Naive thymus-derived CD8-positive, alpha-beta T cell (primary cell): ENCODE results near the gene CLIP2. TPM values are rescaled to one million over a fixed set of nuclear protein-coding genes. Genes with fewer than 3 reads are reported as not detected.
"Not testable (repeated sequence)": the region's sequence is repeated elsewhere in the genome, so short reads cannot be mapped to it uniquely, and the experiment has no call there.

ENCODE experiments used
- ATAC-seq, 2 donors: fragments of 150-1000 bp; cut with Tn5 transposase in 1 of 2; sonication (Bioruptor Pico), chemical (Tn5 transposase) in 1 of 2; 1 replicate in 1 of 2; 2 replicates in 1 of 2; pipeline ENCODE4 v1.10.0; 2021; ENCODE audit warnings: mild to moderate bottlenecking in 2 of 2, moderate library complexity in 2 of 2
- POLR2A ChIA-PET: fragments of 350-600 bp; sonication (Branson Sonifier 250); formaldehyde crosslinking; loops from one replicate; lab custom pipeline; 2021; ENCODE audit warnings: antibody characterized with exemption; lab: Charles Lee
- DNase-seq, 10 donors: peaks; one replicate each; pipeline versions ENCODE4 v3.0.0 to v3.0.0-alpha.2; 2020 to 2022
- H3K27ac Mint-ChIP-seq, 10 donors: one replicate each; pipeline ENCODE4 v1.8.0; 2020 to 2022; ENCODE audit warnings: mild to moderate bottlenecking in 10 of 10, mixed read lengths in 10 of 10, moderate library complexity in 4 of 10, inconsistent platforms in 1 of 10
- H3K27me3 Mint-ChIP-seq, 5 donors: one replicate each; pipeline ENCODE4 v1.8.0; 2021 to 2022; ENCODE audit warnings: mixed read lengths in 5 of 5
- H3K36me3 Mint-ChIP-seq, 3 donors: one replicate each; pipeline ENCODE4 v1.8.0; 2020 to 2022; ENCODE audit warnings: mixed read lengths in 3 of 3, mild to moderate bottlenecking in 2 of 3, inconsistent platforms in 1 of 3
- H3K4me1 Mint-ChIP-seq, 4 donors: one replicate each; pipeline ENCODE4 v1.8.0; 2021 to 2022; ENCODE audit warnings: mixed read lengths in 4 of 4
- H3K4me3 Mint-ChIP-seq, 10 donors: one replicate each; pipeline ENCODE4 v1.8.0; 2020 to 2022; ENCODE audit warnings: mild to moderate bottlenecking in 10 of 10, mixed read lengths in 10 of 10, moderate library complexity in 6 of 10, inconsistent platforms in 1 of 10
- H3K9me3 Mint-ChIP-seq, 9 donors: one replicate each; pipeline ENCODE4 v1.8.0; 2020 to 2022; ENCODE audit warnings: mixed read lengths in 9 of 9, mild to moderate bottlenecking in 3 of 9, inconsistent platforms in 1 of 9, moderate library complexity in 1 of 9
- polyA plus RNA-seq, 3 donors: library from polyadenylated mRNA; unstranded; fragments of 300-500 nt; fragmentation: Illumina TruSeq; gene quantifications; one replicate each; pipeline ENCODE4 v1.2.3, GENCODE V29; 2021
- total RNA-seq, 8 experiments: library from RNA in 2 of 8; stranded (reverse) in 2 of 8; gene quantifications; one replicate each; pipeline ENCODE4 v1.2.3 and lab custom pipeline; 2021 to 2026

Gene CLIP2
- total and polyA plus RNA-seq, 5 experiments from 2014 or later, result 0.20 to 5.2 (median 0.32) TPM

DNA sequence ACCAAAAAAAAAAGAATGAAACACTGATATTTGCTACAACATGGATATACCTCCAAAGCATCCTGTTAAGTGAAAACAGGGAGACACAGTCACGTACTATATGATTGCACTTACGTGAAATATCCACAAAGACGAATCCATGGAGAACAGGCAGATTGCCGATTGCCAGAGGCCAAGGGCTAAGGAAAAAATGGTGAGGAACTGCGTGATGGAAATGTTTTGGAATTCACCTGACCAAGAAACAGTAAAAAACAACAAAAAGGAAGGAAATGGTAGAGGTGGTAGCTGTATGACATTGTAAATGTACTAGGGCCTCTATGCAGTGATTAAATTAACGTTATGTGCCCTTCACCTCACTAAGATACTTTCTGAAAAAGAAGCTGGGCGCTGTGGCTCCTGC, 120.4 kb downstream of the CLIP2 start:
- H3K27ac Mint-ChIP-seq, result peak overlapping the region in 1 of 10 donors; percentile 79
- H3K4me1 Mint-ChIP-seq, result no peaks in the 10 kb centered on the region
- no peak for DNase-seq
- no peak for ATAC-seq
- H3K9me3 Mint-ChIP-seq, result no peaks in the 10 kb centered on the region
- POLR2A ChIA-PET, result no interaction called here
- H3K4me3 Mint-ChIP-seq, result no peak overlapping the region
- no peaks in the 10 kb centered on the region for H3K36me3 Mint-ChIP-seq
- H3K27me3 Mint-ChIP-seq, result peaks cover 0 to 2% (median 0%) of the 10 kb centered on the region in 5 donors

DNA sequence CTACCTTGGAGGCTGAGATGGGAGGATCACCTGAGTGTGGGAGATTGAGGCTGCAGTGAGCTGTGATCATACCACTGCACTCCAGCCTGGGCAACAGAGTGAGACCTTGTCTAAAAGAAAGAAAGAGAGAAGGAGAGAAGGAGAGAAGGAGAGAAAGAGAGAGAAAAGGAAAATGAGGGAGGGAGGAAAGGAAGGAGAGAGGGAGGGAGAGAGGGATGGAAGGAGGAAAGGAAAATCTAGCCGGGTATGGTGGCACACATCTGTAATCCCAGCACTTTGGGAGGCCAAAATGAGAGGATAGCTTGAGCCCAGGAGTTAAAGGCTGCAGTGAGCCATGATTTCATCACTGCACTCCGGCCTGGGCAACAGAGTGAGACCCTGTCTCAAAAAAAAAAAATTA, 121.6 kb downstream of the CLIP2 start:
- Mint-ChIP-seq H3K27ac (peak overlapping the region in 1 of 10 donors; percentile 46), H3K36me3 (no peaks in the 10 kb centered on the region), H3K9me3 (no peaks in the 10 kb centered on the region), H3K27me3 (peaks cover 0 to 2% (median 0%) of the 10 kb centered on the region in 5 donors), H3K4me3 (no peak overlapping the region), H3K4me1 (no peaks in the 10 kb centered on the region)
- DNase-seq (no peak), ATAC-seq (no peak)
- POLR2A ChIA-PET, result no interaction called here

DNA sequence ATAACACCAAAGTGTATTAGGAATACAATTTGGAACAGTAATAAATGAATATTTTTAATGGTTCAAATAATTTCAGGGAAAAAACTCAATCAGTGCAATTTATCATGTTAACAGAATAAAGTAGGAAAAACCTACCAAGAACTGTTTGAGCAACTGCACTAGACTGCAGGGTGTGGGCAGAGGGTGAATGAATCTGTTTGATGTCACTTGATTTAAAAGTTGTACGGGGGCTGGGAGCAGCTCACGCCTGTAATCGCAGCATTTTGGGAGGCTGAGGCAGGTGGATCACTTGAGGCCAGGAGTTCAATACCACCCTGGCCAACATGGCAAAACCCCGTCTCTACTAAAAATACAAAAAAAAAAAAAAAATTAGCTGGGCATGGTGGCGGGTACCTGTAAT, 122.4 kb downstream of the CLIP2 start:
- H3K36me3 Mint-ChIP-seq, POLR2A ChIA-PET, H3K27me3 Mint-ChIP-seq, H3K4me1 Mint-ChIP-seq, ATAC-seq, H3K9me3 Mint-ChIP-seq, H3K4me3 Mint-ChIP-seq, DNase-seq, H3K27ac Mint-ChIP-seq: not testable (repeated sequence)

GRCh38 chr7:74412056-74412455, 122.8 kb downstream of the CLIP2 start:
- Mint-ChIP-seq H3K27ac (peak overlapping the region in 1 of 10 donors; percentile 22), H3K9me3 (no peaks in the 10 kb centered on the region), H3K27me3 (peaks cover 0 to 2% (median 0%) of the 10 kb centered on the region in 5 donors), H3K4me1 (no peaks in the 10 kb centered on the region), H3K36me3 (no peaks in the 10 kb centered on the region), H3K4me3 (no peak overlapping the region)
- POLR2A ChIA-PET, result interaction anchor here (0.7 kb wide), 1 partner anchor 142 kb away, joined by 3 read pairs; no protein-coding TSS in a partner anchor
- ATAC-seq (no peak), DNase-seq (no peak)

DNA sequence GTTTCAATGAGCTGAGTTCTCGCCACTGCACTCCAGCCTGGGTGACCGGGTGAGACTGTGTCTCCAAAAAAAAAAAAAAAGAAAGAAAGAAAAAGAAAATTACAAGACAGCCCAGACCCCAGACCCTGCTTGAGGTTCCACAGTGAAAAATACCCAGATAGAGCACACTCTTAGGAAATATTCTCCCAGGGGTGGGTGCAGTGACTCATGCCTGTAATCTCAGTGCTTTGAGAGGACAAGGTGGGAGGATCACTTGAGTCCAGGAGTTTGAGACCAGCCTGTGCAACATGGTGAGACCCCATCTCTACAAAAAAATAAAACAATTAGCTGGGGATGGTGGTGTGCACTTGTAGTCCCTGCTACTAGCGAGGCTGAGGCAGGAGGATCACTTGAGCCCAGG, 123.4 kb downstream of the CLIP2 start:
- H3K4me1 Mint-ChIP-seq, result no peaks in the 10 kb centered on the region
- POLR2A ChIA-PET, result interaction anchor here (0.7 kb wide), 1 partner anchor 142 kb away, joined by 3 read pairs; no protein-coding TSS in a partner anchor
- H3K36me3 Mint-ChIP-seq, result no peaks in the 10 kb centered on the region
- DNase-seq, result no peak
- peak overlapping the region in 1 of 10 donors; percentile 22 for H3K27ac Mint-ChIP-seq
- no peak overlapping the region for H3K4me3 Mint-ChIP-seq
- H3K9me3 Mint-ChIP-seq, result no peaks in the 10 kb centered on the region
- no peak for ATAC-seq
- peaks cover 0 to 2% (median 0%) of the 10 kb centered on the region in 5 donors for H3K27me3 Mint-ChIP-seq

- DNase-seq, H3K4me3 Mint-ChIP-seq, ATAC-seq, H3K27me3 Mint-ChIP-seq, POLR2A ChIA-PET, H3K27ac Mint-ChIP-seq, H3K36me3 Mint-ChIP-seq, H3K9me3 Mint-ChIP-seq, H3K4me1 Mint-ChIP-seq: not testable (repeated sequence)
Measured at GRCh38 chr7:74414595-74415333, 125.6 kb downstream of the CLIP2 start.

DNA sequence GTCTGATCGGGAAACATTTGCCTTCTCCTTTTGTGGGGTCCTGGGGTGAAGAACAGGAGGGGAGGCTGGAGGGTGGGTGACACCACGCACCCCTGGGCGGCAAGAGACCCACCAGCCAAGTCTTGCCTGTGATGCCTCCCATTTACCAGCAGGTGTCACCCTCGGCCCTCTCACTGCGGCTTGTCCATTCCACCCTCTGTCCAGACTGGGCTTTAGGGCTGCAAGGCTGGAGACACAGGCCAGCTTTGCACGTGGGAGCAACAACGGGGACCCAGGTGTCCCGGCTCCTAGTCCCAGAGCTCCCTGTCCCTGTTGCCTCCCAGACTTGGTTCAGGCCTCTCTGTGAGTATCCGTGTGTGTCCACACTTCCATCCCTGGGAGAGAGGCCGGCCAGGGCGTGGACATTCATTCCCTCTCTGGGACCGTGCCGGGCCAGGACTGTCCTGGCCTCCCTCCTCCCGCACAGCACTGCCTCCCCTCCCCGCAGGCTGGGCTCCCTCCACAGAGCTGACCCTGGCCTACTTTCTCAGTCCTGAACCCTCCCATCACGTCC, 128.3 kb downstream of the CLIP2 start:
- no peaks in the 10 kb centered on the region for H3K27me3 Mint-ChIP-seq
- peaks cover 0 to 4% (median 0%) of the 10 kb centered on the region in 4 donors for H3K4me1 Mint-ChIP-seq
- H3K9me3 Mint-ChIP-seq, result no peaks in the 10 kb centered on the region
- DNase-seq, result peak; percentile 21 to 74 (median 50)
- H3K36me3 Mint-ChIP-seq, result no peaks in the 10 kb centered on the region
- no peak overlapping the region for H3K4me3 Mint-ChIP-seq
- peak in 1 of 2 donors; percentile 64 for ATAC-seq
- POLR2A ChIA-PET, result interaction anchor here (0.5 kb wide), 1 partner anchor 243 kb away, joined by 3 read pairs; no protein-coding TSS in a partner anchor
- H3K27ac Mint-ChIP-seq, result no peak overlapping the region

DNA sequence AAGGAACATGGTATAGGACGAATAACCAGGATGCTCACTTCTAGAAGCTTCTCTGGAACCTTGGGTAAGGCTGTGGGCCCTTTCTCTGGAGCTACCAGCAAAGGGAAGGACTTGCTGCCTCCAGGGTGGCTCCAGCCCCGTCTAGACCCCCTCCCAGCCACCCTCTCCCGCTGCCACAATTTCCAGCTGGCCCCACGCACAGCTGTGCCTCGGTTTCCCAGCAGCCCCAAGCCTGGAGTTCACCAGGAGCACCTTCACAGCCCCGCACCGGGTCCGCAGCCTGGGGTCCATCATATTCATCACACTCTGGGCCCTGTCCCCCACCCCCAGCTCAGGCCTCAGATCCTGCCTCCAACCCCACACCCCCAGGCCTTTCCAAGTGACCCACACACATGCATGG, 128.9 kb downstream of the CLIP2 start:
- POLR2A ChIA-PET, result interaction anchor here (0.5 kb wide), 1 partner anchor 243 kb away, joined by 3 read pairs; no protein-coding TSS in a partner anchor
- Mint-ChIP-seq H3K36me3 (no peaks in the 10 kb centered on the region), H3K27ac (peak overlapping the region in 1 of 10 donors; percentile 9)

DNA sequence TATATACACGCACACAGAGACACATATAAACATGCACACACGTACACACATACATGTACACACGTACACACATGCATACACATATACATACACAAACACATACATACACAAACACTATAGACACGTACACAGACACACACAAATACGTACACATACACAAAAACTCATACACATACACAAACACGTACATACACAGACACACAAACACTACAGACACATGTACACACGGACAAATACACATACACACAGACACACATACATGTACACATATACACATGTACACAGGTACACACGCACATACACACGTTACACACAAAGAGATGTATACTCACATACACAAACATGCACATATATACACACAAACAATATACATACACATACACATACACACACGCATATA, 129.3 kb downstream of the CLIP2 start:
- Mint-ChIP-seq H3K4me3 (no peak overlapping the region), H3K36me3 (no peaks in the 10 kb centered on the region), H3K27ac (peak overlapping the region in 1 of 10 donors; percentile 9), H3K9me3 (no peaks in the 10 kb centered on the region), H3K4me1 (peaks cover 0 to 4% (median 0%) of the 10 kb centered on the region in 4 donors), H3K27me3 (no peaks in the 10 kb centered on the region)
- POLR2A ChIA-PET, result no interaction called here
- no peak for DNase-seq
- ATAC-seq, result no peak

More for the DNA sequence above, 128.9 kb downstream of the CLIP2 start:
- Mint-ChIP-seq H3K4me3 (no peak overlapping the region), H3K9me3 (no peaks in the 10 kb centered on the region), H3K4me1 (peaks cover 0 to 4% (median 0%) of the 10 kb centered on the region in 4 donors), H3K27me3 (no peaks in the 10 kb centered on the region)
- no peak for ATAC-seq
- DNase-seq, result no peak

DNA sequence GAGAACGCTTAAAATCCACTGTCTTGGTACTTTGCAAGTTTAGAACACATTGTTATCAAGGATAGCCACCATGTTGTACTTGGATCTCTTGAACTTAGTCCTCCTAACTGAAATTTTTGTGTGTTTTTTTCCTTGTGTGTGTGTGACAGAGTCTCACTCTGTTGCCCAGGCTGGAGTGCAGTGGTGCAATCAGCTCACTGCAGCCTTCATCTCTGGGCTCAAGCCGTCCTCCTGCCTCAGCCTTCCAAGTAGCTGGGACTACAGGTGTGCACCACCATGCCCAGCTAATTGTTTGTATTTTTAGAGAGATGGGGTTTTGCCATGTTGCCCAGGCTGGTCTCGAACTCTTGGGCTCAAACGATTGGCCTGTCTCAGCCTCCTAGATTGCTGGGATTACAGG, 130.0 kb downstream of the CLIP2 start:
- H3K4me3 Mint-ChIP-seq, ATAC-seq, DNase-seq, POLR2A ChIA-PET, H3K4me1 Mint-ChIP-seq, H3K9me3 Mint-ChIP-seq, H3K36me3 Mint-ChIP-seq, H3K27me3 Mint-ChIP-seq: not testable (repeated sequence)
- H3K27ac Mint-ChIP-seq, result peak overlapping the region in 2 of 10 donors; percentile 3 to 35

- H3K27me3 Mint-ChIP-seq, result no peaks in the 10 kb centered on the region
- no peak for ATAC-seq
- peak overlapping the region in 1 of 10 donors; percentile 23 for H3K27ac Mint-ChIP-seq
- POLR2A ChIA-PET, result no interaction called here
- no peak overlapping the region for H3K4me3 Mint-ChIP-seq
- no peaks in the 10 kb centered on the region for H3K36me3 Mint-ChIP-seq
- DNase-seq, result no peak
- no peaks in the 10 kb centered on the region for H3K9me3 Mint-ChIP-seq
- H3K4me1 Mint-ChIP-seq, result peaks cover 0 to 4% (median 0%) of the 10 kb centered on the region in 4 donors
Measured at GRCh38 chr7:74420006-74420405, 130.8 kb downstream of the CLIP2 start.

- H3K36me3 Mint-ChIP-seq, result no peaks in the 10 kb centered on the region
- H3K9me3 Mint-ChIP-seq, result no peaks in the 10 kb centered on the region
- ATAC-seq, result no peak
- POLR2A ChIA-PET, result no interaction called here
- DNase-seq, result no peak
- no peaks in the 10 kb centered on the region for H3K4me1 Mint-ChIP-seq
- H3K4me3 Mint-ChIP-seq, result no peak overlapping the region
- H3K27ac Mint-ChIP-seq, result no peak overlapping the region
- no peaks in the 10 kb centered on the region for H3K27me3 Mint-ChIP-seq
Measured at GRCh38 chr7:74424291-74424880, 135.2 kb downstream of the CLIP2 start.

DNA sequence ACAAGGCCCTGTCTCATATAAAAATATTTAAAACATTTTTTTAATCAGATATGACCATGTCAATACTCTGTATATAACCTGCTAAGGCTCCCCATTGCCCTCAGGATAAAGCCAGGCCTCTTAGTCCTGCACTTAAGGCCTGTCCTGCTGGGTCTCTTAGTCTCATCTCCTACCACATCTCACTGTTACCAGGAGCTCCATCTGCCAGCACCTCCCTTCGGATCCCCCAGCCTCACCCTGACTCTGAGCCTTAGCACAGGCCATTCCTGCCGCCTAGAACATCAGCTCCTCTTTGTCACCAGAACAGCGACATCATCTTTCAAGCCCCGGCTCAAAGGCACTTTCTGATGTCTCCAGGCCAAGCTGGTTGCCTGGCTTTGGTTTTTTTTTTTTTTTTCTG, 138.8 kb downstream of the CLIP2 start:
- ATAC-seq (no peak), DNase-seq (no peak)
- Mint-ChIP-seq H3K27ac (no peak overlapping the region), H3K9me3 (no peaks in the 10 kb centered on the region), H3K36me3 (no peaks in the 10 kb centered on the region), H3K4me1 (no peaks in the 10 kb centered on the region), H3K4me3 (no peak overlapping the region), H3K27me3 (no peaks in the 10 kb centered on the region)
- POLR2A ChIA-PET, result interaction anchor here (0.7 kb wide), 1 partner anchor 76 kb away, joined by 3 read pairs; no protein-coding TSS in a partner anchor
